ENCODE data around the gene LRRK1.

Gene LRRK1

DNA sequence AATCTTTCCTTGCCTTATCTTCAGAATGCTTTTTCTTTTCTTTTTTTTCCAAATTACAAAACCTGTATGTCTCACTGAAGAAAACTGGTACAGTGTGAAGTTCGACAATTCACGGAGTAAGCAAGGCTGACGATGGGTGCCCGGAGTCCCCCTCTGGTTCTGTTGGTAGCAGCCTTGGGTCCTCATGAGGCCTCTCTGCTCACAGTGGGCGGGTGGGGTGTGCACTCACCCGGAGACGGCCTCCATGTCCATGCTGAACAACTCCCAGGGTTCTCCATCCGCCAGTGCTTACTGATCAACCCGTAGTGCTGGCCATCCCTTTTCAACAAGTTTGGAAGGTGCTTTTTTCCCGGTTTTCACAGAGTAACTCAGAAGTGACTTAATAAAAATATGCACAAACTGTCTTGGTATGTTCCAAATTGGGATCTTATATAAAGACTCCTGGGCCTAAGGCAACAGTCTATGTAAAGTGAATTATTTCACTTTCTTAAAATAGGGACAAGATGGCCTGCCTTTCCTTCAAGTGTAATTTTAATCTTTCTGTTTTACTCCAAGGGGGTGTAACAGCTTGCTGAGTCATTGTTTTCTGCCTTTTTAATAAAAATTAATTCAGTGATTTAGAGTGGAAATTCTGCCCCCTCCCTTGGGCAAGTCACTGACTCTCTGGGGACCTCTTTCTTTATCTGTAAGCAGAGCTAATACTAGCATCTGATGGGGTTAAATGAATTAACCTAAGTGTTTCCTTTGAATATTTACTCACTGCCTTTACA is 23.7 kb downstream of the LRRK1 start:
- no peak for FAIRE-seq
- TF ChIP-seq TAF1 (IDR thresholded peaks at IDR 0.05; ENCODE audit: borderline replicate concordance, low read depth, low read length) (no peak), POLR2A (IDR thresholded peaks at IDR 0.05; ENCODE audit: low read depth, low read length) (no peak), POLR2AphosphoS5 (IDR thresholded peaks at IDR 0.05; ENCODE audit: low read depth, low read length) (no peak)
- no peak for DNase-seq (ENCODE audit: insufficient read length)

DNA sequence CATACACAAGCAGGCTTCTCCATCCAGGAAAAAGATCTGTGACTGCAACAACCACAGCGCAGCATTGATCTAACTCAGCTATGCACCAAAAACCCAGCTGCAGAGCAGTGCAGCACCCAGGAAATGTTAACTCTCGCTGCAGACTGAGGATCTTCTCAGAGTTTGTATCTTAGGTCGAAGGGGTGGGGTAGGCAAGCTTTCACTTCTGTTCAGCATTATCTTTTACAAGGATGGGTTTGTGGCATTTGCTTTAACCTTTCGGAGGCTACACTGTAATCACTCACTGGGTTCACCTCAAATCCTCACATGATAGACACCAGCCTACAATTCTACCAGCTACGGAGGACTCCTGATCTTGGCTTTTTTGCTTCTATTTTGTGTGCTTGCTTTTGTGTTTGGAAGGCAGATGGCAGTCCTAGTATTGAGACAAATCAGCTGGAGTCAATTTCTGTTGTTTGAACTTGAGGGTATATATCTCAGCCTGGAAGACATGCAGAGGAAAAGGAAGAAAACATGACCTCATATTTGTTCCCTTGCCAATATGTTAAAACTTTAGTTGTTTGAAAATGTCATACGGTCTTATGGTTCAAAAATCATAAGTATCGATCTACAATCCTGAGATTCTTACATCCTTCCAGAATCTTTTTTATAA is 25.2 kb downstream of the LRRK1 start:
- DNase-seq (ENCODE audit: insufficient read length) (no peak), FAIRE-seq (no peak)
- TF ChIP-seq TAF1 (IDR thresholded peaks at IDR 0.05; ENCODE audit: borderline replicate concordance, low read depth, low read length) (no peak), POLR2AphosphoS5 (IDR thresholded peaks at IDR 0.05; ENCODE audit: low read depth, low read length) (no peak), POLR2A (IDR thresholded peaks at IDR 0.05; ENCODE audit: low read depth, low read length) (no peak)

- TF ChIP-seq TAF1 (IDR thresholded peaks at IDR 0.05; ENCODE audit: borderline replicate concordance, low read depth, low read length): no peak
- FAIRE-seq: no peak
- no peak for DNase-seq (ENCODE audit: insufficient read length)
These were observed 25.8 kb downstream of the LRRK1 start for GRCh38 chr15:100944986-100945385.

DNA sequence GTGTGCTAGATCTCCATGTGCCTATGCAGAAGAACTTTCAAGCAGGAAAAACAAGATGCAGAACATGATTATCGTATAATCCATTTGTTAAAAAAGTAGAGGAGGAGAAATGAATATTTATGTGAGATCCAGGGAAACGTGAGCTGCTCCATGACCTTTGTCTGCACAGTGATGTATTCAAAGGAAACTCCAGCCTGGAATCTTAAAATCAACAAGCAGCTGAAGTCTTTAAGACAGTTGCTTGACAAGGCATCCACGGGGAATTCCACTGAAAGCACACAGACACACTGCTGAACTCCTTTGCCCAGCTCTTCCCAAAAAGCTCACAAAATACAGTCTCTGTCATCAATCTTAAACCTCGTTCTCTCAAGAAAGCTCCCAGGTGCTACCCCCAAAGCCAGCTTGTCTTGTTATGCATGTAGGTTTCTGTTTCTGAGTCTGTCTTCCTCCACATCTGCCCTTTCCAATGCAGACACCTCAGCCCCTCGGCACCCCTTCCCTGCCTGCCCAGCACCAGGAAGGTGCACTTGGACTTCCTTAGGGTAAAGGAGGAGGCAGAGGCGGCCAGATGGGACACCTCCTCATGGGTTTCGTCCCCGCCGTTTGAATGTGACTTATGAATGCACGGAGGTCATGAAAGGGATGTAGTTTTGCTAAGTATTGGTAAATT is 28.7 kb downstream of the LRRK1 start:
- DNase-seq (ENCODE audit: insufficient read length) (no peak), FAIRE-seq (no peak)
- no peak for TF ChIP-seq POLR2AphosphoS5 (IDR thresholded peaks at IDR 0.05; ENCODE audit: low read depth, low read length)
- TF ChIP-seq POLR2A (IDR thresholded peaks at IDR 0.05; ENCODE audit: low read depth, low read length): no peak
- TF ChIP-seq TAF1 (IDR thresholded peaks at IDR 0.05; ENCODE audit: borderline replicate concordance, low read depth, low read length): no peak

- DNase-seq (ENCODE audit: insufficient read length) (no peak), FAIRE-seq (peak; percentile 87)
- TF ChIP-seq POLR2A (IDR thresholded peaks at IDR 0.05; ENCODE audit: low read depth, low read length) (no peak), TAF1 (IDR thresholded peaks at IDR 0.05; ENCODE audit: borderline replicate concordance, low read depth, low read length) (no peak), POLR2AphosphoS5 (IDR thresholded peaks at IDR 0.05; ENCODE audit: low read depth, low read length) (no peak)
These were observed 29.2 kb downstream of the LRRK1 start for GRCh38 chr15:100948430-100948762.

GRCh38 chr15:100949691-100950090 is 30.5 kb downstream of the LRRK1 start:
- TF ChIP-seq POLR2AphosphoS5 (IDR thresholded peaks at IDR 0.05; ENCODE audit: low read depth, low read length): no peak
- TF ChIP-seq TAF1 (IDR thresholded peaks at IDR 0.05; ENCODE audit: borderline replicate concordance, low read depth, low read length): no peak
- TF ChIP-seq POLR2A (IDR thresholded peaks at IDR 0.05; ENCODE audit: low read depth, low read length): no peak
- FAIRE-seq: no peak
- no peak for DNase-seq (ENCODE audit: insufficient read length)

- no peak for TF ChIP-seq POLR2A (IDR thresholded peaks at IDR 0.05; ENCODE audit: low read depth, low read length)
- no peak for TF ChIP-seq POLR2AphosphoS5 (IDR thresholded peaks at IDR 0.05; ENCODE audit: low read depth, low read length)
- no peak for TF ChIP-seq TAF1 (IDR thresholded peaks at IDR 0.05; ENCODE audit: borderline replicate concordance, low read depth, low read length)
- DNase-seq (ENCODE audit: insufficient read length) (no peak), FAIRE-seq (no peak)
These were observed 32.8 kb downstream of the LRRK1 start for GRCh38 chr15:100951965-100952364.

DNA sequence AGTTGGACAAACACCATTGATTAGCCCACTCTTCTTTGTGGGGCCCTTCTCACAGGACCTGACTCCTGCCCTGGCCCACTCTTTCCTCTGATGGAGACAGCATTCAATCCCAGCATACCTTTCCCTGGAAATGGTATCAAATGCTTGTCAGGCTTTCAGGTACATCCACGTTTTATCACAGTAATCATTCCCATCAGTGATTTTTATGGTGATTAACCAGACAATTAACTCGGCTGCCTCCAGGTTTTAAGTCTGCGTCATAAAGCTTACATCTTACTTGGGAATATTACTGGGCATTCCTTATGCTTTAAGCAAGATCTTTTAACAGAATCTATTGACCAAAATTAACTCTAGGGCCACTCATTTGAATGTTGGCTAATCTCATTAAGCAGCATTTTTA is 33.4 kb downstream of the LRRK1 start:
- DNase-seq (ENCODE audit: insufficient read length) (no peak), FAIRE-seq (no peak)
- TF ChIP-seq POLR2AphosphoS5 (IDR thresholded peaks at IDR 0.05; ENCODE audit: low read depth, low read length): no peak
- no peak for TF ChIP-seq POLR2A (IDR thresholded peaks at IDR 0.05; ENCODE audit: low read depth, low read length)
- no peak for TF ChIP-seq TAF1 (IDR thresholded peaks at IDR 0.05; ENCODE audit: borderline replicate concordance, low read depth, low read length)

DNA sequence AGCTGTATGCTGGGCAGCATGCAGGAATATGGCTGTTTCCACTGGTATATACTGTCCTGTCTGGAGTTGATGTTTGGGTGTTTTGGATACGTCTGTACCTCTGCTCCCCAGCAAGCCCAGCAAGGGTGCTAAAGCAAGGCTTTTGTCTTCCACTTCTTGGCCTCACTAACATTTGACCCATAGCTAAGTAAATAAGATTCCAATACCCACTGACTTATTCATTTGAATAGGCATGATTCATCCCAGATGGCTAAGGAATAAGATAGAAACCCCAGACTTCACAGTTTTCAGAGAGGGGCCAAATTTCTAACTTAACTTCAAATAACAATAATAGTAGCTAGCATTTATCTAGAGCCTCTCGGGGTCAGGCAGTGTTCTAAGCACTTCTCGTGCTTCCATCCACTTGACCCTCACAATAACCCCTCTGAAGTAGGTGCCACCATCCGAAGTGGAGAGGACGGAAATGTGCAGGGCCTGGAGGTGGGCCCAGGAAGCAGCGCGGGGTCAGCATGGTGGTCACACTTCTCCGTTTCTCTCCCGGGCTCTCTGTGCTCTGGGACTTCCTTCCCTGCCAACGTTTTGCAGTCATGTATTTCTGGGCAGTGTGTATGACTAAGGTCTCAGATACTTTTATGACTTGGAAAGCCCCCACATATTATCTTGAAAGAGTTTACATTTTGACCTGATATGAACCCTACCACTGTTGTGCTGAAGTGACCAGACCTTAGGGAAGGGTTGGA is 39.3 kb downstream of the LRRK1 start:
- FAIRE-seq (no peak), DNase-seq (ENCODE audit: insufficient read length) (no peak)
- TF ChIP-seq POLR2A (IDR thresholded peaks at IDR 0.05; ENCODE audit: low read depth, low read length): no peak
- TF ChIP-seq POLR2AphosphoS5 (IDR thresholded peaks at IDR 0.05; ENCODE audit: low read depth, low read length): no peak
- no peak for TF ChIP-seq TAF1 (IDR thresholded peaks at IDR 0.05; ENCODE audit: borderline replicate concordance, low read depth, low read length)

DNA sequence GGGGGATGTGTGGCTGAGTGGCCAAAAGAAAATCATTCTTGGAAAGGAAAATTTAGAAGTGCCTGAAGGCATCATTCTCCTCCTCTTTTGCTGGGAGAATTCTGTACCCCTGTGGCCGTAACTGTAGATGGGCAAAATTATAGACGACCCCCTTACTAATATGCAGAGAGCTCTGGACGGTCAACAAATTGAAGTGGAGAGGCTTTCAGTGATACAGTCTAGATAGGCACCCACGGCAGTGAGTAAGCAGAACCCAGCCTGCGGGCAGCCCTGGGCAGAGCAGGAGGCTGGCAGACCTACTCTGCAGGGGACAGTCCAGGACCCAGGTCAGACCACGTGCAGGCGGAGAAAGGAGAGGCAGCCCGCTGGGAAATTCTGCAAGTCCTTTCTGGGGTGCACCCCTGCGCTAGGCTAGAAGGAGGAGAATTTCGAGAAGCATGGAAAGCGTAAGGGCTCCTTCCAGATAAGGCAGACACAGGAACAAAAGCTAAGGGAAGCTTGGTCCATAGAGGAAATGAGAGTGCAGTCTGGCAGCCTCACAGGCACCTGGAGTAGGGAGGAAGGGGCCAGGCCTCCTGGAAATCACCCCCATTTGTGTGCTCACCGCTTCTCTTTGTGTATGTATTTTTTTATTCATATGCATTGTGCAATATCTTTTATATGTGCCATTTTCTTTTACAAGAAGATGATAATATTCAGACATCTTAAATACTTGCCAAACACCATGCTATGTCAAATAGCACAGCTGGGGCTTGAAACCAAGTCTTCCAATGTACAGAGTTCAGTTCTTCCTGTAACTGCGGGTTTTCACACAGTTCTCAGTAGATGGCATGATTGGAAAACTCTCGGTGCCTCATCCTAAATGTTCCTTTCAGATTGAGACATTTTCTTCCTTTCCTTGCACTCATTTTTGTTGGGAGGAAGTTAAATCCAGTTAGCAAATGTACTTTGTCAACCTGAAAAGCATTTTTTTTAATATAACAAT is 40.2 kb downstream of the LRRK1 start:
- FAIRE-seq (no peak), DNase-seq (ENCODE audit: insufficient read length) (no peak)
- TF ChIP-seq POLR2A (IDR thresholded peaks at IDR 0.05; ENCODE audit: low read depth, low read length) (no peak), POLR2AphosphoS5 (IDR thresholded peaks at IDR 0.05; ENCODE audit: low read depth, low read length) (no peak), TAF1 (IDR thresholded peaks at IDR 0.05; ENCODE audit: borderline replicate concordance, low read depth, low read length) (no peak)
